LNCAP (cell line): ENCODE data around the gene FOSL2.
A peak's percentile ranks its signal among the peaks of the same experiment; 100 is the strongest.

Source experiments
- TF ChIP-seq, protein P1 (sequence below): fragments of 450-650 bp; IDR thresholded peaks from 2 replicates; pipeline ENCODE4 v1.5.1; 2017; ENCODE audit warnings: mild to moderate bottlenecking

Gene FOSL2

GRCh38 chr2:28449488-28450395 is 57.1 kb downstream of the FOSL2 start:
- TF ChIP-seq, protein P1, sequence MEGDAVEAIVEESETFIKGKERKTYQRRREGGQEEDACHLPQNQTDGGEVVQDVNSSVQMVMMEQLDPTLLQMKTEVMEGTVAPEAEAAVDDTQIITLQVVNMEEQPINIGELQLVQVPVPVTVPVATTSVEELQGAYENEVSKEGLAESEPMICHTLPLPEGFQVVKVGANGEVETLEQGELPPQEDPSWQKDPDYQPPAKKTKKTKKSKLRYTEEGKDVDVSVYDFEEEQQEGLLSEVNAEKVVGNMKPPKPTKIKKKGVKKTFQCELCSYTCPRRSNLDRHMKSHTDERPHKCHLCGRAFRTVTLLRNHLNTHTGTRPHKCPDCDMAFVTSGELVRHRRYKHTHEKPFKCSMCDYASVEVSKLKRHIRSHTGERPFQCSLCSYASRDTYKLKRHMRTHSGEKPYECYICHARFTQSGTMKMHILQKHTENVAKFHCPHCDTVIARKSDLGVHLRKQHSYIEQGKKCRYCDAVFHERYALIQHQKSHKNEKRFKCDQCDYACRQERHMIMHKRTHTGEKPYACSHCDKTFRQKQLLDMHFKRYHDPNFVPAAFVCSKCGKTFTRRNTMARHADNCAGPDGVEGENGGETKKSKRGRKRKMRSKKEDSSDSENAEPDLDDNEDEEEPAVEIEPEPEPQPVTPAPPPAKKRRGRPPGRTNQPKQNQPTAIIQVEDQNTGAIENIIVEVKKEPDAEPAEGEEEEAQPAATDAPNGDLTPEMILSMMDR = no peak

- TF ChIP-seq, protein P1 = no peak
Observed at GRCh38 chr2:28450901-28451565, 58.4 kb downstream of the FOSL2 start.

GRCh38 chr2:28451793-28452533 is 59.3 kb downstream of the FOSL2 start:
- TF ChIP-seq, protein P1 = no peak

- TF ChIP-seq, protein P1 = peak; percentile 81
Observed at GRCh38 chr2:28452534-28453081, 60.0 kb downstream of the FOSL2 start.

DNA sequence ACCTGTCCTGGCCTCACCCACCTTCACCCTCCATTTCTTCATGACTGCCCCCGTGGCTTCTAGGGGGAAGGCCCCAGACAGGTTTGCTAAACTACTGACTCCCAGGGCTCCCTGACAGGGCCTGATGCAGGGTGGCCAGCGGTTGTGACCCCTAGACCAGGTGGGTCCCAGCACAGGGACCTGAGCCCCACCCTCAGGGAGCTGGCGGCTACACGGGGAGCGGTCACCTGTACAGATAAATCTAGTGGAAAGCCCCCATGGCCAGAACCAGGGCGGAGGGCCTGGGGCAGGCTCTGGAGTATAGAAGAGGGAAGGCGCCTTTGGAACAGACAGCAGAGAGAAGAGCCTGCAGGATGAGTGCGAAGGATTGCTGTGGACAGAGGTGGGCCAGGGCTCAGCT is 60.7 kb downstream of the FOSL2 start:
- TF ChIP-seq, protein P1 = no peak

GRCh38 chr2:28454016-28454930 is 61.6 kb downstream of the FOSL2 start:
- TF ChIP-seq, protein P1 = no peak
